Stimulated activated naive CD8-positive, alpha-beta T cell treated with anti-CD3 and anti-CD28 coated beads, Interleukin-15, Interleukin-2, amounts not matched to agents 100 ng/mL and 50 ng/mL, for 24 hours (primary cell): ENCODE results near the gene SLC6A6.

ENCODE experiments used
- H3K27ac Mint-ChIP-seq: one replicate; pipeline ENCODE4 v1.8.0; 2021; ENCODE audit warnings: mild to moderate bottlenecking, mixed read lengths
- H3K27me3 Mint-ChIP-seq: one replicate; pipeline ENCODE4 v1.8.0; 2021; ENCODE audit warnings: mixed read lengths
- H3K36me3 Mint-ChIP-seq: one replicate; pipeline ENCODE4 v1.8.0; 2021; ENCODE audit warnings: low read depth, mixed read lengths
- H3K4me1 Mint-ChIP-seq: one replicate; pipeline ENCODE4 v1.8.0; 2021; ENCODE audit warnings: low read depth, mixed read lengths
- H3K4me3 Mint-ChIP-seq: one replicate; pipeline ENCODE4 v1.8.0; 2021; ENCODE audit warnings: mild to moderate bottlenecking, mixed read lengths
- H3K9me3 Mint-ChIP-seq: one replicate; pipeline ENCODE4 v1.8.0; 2021; ENCODE audit warnings: mixed read lengths

The SLC6A6 gene

GRCh38 chr3:14368885-14369284 lies 33.5 kb upstream of the SLC6A6 start:
- Mint-ChIP-seq H3K36me3 (no peaks in the 10 kb centered on the region), H3K27me3 (no peaks in the 10 kb centered on the region), H3K27ac (no peak overlapping the region), H3K4me1 (peaks cover 3% of the 10 kb centered on the region), H3K9me3 (no peaks in the 10 kb centered on the region), H3K4me3 (no peak overlapping the region)

GRCh38 chr3:14369675-14370669 lies 32.4 kb upstream of the SLC6A6 start:
- Mint-ChIP-seq H3K9me3 (no peaks in the 10 kb centered on the region), H3K36me3 (no peaks in the 10 kb centered on the region), H3K4me3 (no peak overlapping the region), H3K27ac (no peak overlapping the region), H3K27me3 (no peaks in the 10 kb centered on the region), H3K4me1 (peaks cover 3% of the 10 kb centered on the region)

- no peaks in the 10 kb centered on the region for H3K9me3 Mint-ChIP-seq
- no peaks in the 10 kb centered on the region for H3K36me3 Mint-ChIP-seq
- H3K27ac Mint-ChIP-seq = no peak overlapping the region
- H3K4me1 Mint-ChIP-seq = peaks cover 3% of the 10 kb centered on the region
- no peak overlapping the region for H3K4me3 Mint-ChIP-seq
- H3K27me3 Mint-ChIP-seq = no peaks in the 10 kb centered on the region
These were observed 31.5 kb upstream of the SLC6A6 start for GRCh38 chr3:14370720-14371572.

GRCh38 chr3:14371573-14372474 lies 30.6 kb upstream of the SLC6A6 start:
- Mint-ChIP-seq H3K36me3 (no peaks in the 10 kb centered on the region), H3K4me1 (peaks cover 3% of the 10 kb centered on the region), H3K27ac (no peak overlapping the region), H3K4me3 (no peak overlapping the region), H3K27me3 (no peaks in the 10 kb centered on the region), H3K9me3 (no peaks in the 10 kb centered on the region)

GRCh38 chr3:14372587-14372986 lies 29.8 kb upstream of the SLC6A6 start:
- no peaks in the 10 kb centered on the region for H3K36me3 Mint-ChIP-seq
- peaks cover 8% of the 10 kb centered on the region for H3K4me1 Mint-ChIP-seq
- H3K27me3 Mint-ChIP-seq = no peaks in the 10 kb centered on the region
- H3K4me3 Mint-ChIP-seq = no peak overlapping the region
- no peaks in the 10 kb centered on the region for H3K9me3 Mint-ChIP-seq
- H3K27ac Mint-ChIP-seq = no peak overlapping the region

GRCh38 chr3:14373753-14374376 lies 28.5 kb upstream of the SLC6A6 start:
- peaks cover 16% of the 10 kb centered on the region for H3K4me1 Mint-ChIP-seq
- no peak overlapping the region for H3K27ac Mint-ChIP-seq
- no peaks in the 10 kb centered on the region for H3K9me3 Mint-ChIP-seq
- H3K36me3 Mint-ChIP-seq = no peaks in the 10 kb centered on the region
- H3K27me3 Mint-ChIP-seq = no peaks in the 10 kb centered on the region
- no peak overlapping the region for H3K4me3 Mint-ChIP-seq

GRCh38 chr3:14374444-14374883 lies 27.9 kb upstream of the SLC6A6 start:
- H3K27me3 Mint-ChIP-seq = no peaks in the 10 kb centered on the region
- H3K27ac Mint-ChIP-seq = no peak overlapping the region
- H3K4me3 Mint-ChIP-seq = no peak overlapping the region
- no peaks in the 10 kb centered on the region for H3K9me3 Mint-ChIP-seq
- H3K4me1 Mint-ChIP-seq = peaks cover 16% of the 10 kb centered on the region
- H3K36me3 Mint-ChIP-seq = no peaks in the 10 kb centered on the region

GRCh38 chr3:14375192-14375591 lies 27.2 kb upstream of the SLC6A6 start:
- Mint-ChIP-seq H3K9me3 (no peaks in the 10 kb centered on the region), H3K4me3 (no peak overlapping the region), H3K36me3 (no peaks in the 10 kb centered on the region), H3K27me3 (no peaks in the 10 kb centered on the region), H3K4me1 (peaks cover 16% of the 10 kb centered on the region), H3K27ac (no peak overlapping the region)

- Mint-ChIP-seq H3K27ac (no peak overlapping the region), H3K9me3 (no peaks in the 10 kb centered on the region), H3K4me1 (peaks cover 15% of the 10 kb centered on the region), H3K4me3 (no peak overlapping the region), H3K27me3 (no peaks in the 10 kb centered on the region), H3K36me3 (no peaks in the 10 kb centered on the region)
These were observed 25.9 kb upstream of the SLC6A6 start for GRCh38 chr3:14376348-14377043.

GRCh38 chr3:14377044-14377837 lies 25.2 kb upstream of the SLC6A6 start:
- Mint-ChIP-seq H3K4me3 (no peak overlapping the region), H3K4me1 (peaks cover 12% of the 10 kb centered on the region), H3K27me3 (no peaks in the 10 kb centered on the region), H3K27ac (peak overlapping the region; percentile 51), H3K36me3 (no peaks in the 10 kb centered on the region), H3K9me3 (no peaks in the 10 kb centered on the region)

GRCh38 chr3:14377838-14378169 lies 24.6 kb upstream of the SLC6A6 start:
- Mint-ChIP-seq H3K27ac (peak overlapping the region; percentile 51), H3K36me3 (no peaks in the 10 kb centered on the region), H3K4me3 (no peak overlapping the region), H3K27me3 (no peaks in the 10 kb centered on the region), H3K4me1 (peaks cover 12% of the 10 kb centered on the region), H3K9me3 (no peaks in the 10 kb centered on the region)

GRCh38 chr3:14378415-14378814 lies 24.0 kb upstream of the SLC6A6 start:
- no peaks in the 10 kb centered on the region for H3K9me3 Mint-ChIP-seq
- H3K4me3 Mint-ChIP-seq = no peak overlapping the region
- H3K36me3 Mint-ChIP-seq = no peaks in the 10 kb centered on the region
- no peaks in the 10 kb centered on the region for H3K27me3 Mint-ChIP-seq
- H3K4me1 Mint-ChIP-seq = peaks cover 12% of the 10 kb centered on the region
- no peak overlapping the region for H3K27ac Mint-ChIP-seq

- no peak overlapping the region for H3K4me3 Mint-ChIP-seq
- no peaks in the 10 kb centered on the region for H3K27me3 Mint-ChIP-seq
- no peaks in the 10 kb centered on the region for H3K36me3 Mint-ChIP-seq
- H3K4me1 Mint-ChIP-seq = peaks cover 12% of the 10 kb centered on the region
- H3K27ac Mint-ChIP-seq = no peak overlapping the region
- no peaks in the 10 kb centered on the region for H3K9me3 Mint-ChIP-seq
These were observed 22.6 kb upstream of the SLC6A6 start for GRCh38 chr3:14379843-14380242.
